ENCODE measurements around the gene MAD1L1. TPM values are rescaled to one million over a fixed set of nuclear protein-coding genes. Genes with fewer than 3 reads are reported as not detected.

MAD1L1 gene
- total and polyA plus RNA-seq, 4 donors, result 12.8 to 20.7 (median 16.5) TPM

GRCh38 chr7:2116989-2117591 is 115.7 kb downstream of the MAD1L1 start:
- Histone ChIP-seq H3K27ac (ENCODE audit: low read depth in 1 of 2, low read length in 2 of 2) (no peak overlapping the region), H3K36me3 (ENCODE audit: control insufficient read depth in 4 of 4, insufficient read depth in 3 of 4, low read depth in 1 of 4, low read length in 3 of 4) (no peaks in the 10 kb centered on the region), H3K4me3 (ENCODE audit: low read depth in 1 of 3, low read length in 3 of 3) (no peak overlapping the region), H3K27me3 (ENCODE audit: control insufficient read depth in 4 of 4, insufficient read depth in 4 of 4, low read length in 3 of 4) (no peaks in the 10 kb centered on the region), H3K9me3 (ENCODE audit: control insufficient read depth in 4 of 4, low read length in 3 of 4) (no peaks in the 10 kb centered on the region), H3K9ac (ENCODE audit: low read depth in 1 of 2, low read length in 2 of 2) (no peak overlapping the region), H3K4me1 (ENCODE audit: control insufficient read depth in 4 of 4, insufficient read depth in 4 of 4, low read length in 3 of 4) (no peaks in the 10 kb centered on the region)
- WGBS, result 79% methylated on average over 11 of the region's 11 CpGs
- TF ChIP-seq SP1 (IDR thresholded peaks at IDR 0.05) (no peak), REST (IDR thresholded peaks at IDR 0.05) (no peak), CTCF (IDR thresholded peaks at IDR 0.05; ENCODE audit: low read depth, low read length, missing input control) (no peak), YY1 (IDR thresholded peaks at IDR 0.05) (no peak), FOXA1 (IDR thresholded peaks at IDR 0.05) (no peak)
- no peak for DNase-seq (ENCODE audit: low spot score)

- Histone ChIP-seq H3K4me1 (ENCODE audit: control insufficient read depth in 4 of 4, insufficient read depth in 4 of 4, low read length in 3 of 4) (no peaks in the 10 kb centered on the region), H3K9ac (ENCODE audit: low read depth in 1 of 2, low read length in 2 of 2) (no peak overlapping the region)
- whole genome bisulfite sequencing, result 89% methylated on average over 9 of the region's 9 CpGs
Observed at GRCh38 chr7:2116448-2116810, 116.3 kb downstream of the MAD1L1 start.

More at GRCh38 chr7:2116448-2116810, 116.3 kb downstream of the MAD1L1 start:
- DNase-seq (ENCODE audit: low spot score), result no peak
- no peak for TF ChIP-seq ATF3 (IDR thresholded peaks at IDR 0.05)
- no peak for TF ChIP-seq RAD21 (IDR thresholded peaks at IDR 0.05)
- no peak for TF ChIP-seq FOXA2 (IDR thresholded peaks at IDR 0.05)
- no peak for TF ChIP-seq SP1 (IDR thresholded peaks at IDR 0.05)
- no peak for TF ChIP-seq JUND (IDR thresholded peaks at IDR 0.05)
- no peak for TF ChIP-seq NR2F2 (IDR thresholded peaks at IDR 0.05)
- no peak for TF ChIP-seq CTCF (IDR thresholded peaks at IDR 0.05; ENCODE audit: low read depth, low read length, missing input control)
- no peak for TF ChIP-seq FOXA1 (IDR thresholded peaks at IDR 0.05)
- Histone ChIP-seq H3K4me3 (ENCODE audit: low read depth in 1 of 3, low read length in 3 of 3) (no peak overlapping the region), H3K36me3 (ENCODE audit: control insufficient read depth in 4 of 4, insufficient read depth in 3 of 4, low read depth in 1 of 4, low read length in 3 of 4) (no peaks in the 10 kb centered on the region), H3K27ac (ENCODE audit: low read depth in 1 of 2, low read length in 2 of 2) (no peak overlapping the region), H3K9me3 (ENCODE audit: control insufficient read depth in 4 of 4, low read length in 3 of 4) (no peaks in the 10 kb centered on the region), H3K27me3 (ENCODE audit: control insufficient read depth in 4 of 4, insufficient read depth in 4 of 4, low read length in 3 of 4) (no peaks in the 10 kb centered on the region)
